ENCODE data around the gene SPATA31E1.

DNA sequence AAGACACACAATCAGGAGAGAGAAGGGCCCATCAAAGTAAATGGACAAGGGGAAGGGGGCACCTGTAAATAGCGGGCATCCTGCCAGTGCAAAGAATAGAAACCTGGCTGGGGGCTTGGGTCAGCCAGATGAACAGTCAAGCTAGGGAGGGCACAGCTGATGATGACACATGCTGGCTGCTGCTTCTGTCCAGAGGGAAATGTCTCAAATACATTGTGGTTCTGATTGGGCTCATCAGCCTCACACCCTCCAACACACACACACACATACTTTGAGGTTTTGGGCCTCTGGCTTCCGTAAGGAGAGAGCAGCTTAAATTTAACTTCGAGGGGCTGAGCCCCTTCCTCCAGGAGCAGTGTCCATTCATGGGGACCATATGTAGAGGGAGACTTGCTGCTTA is 27.6 kb upstream of the SPATA31E1 start:
- no peak for TF ChIP-seq POLR2A (IDR thresholded peaks at IDR 0.05)
- TF ChIP-seq, protein P1, sequence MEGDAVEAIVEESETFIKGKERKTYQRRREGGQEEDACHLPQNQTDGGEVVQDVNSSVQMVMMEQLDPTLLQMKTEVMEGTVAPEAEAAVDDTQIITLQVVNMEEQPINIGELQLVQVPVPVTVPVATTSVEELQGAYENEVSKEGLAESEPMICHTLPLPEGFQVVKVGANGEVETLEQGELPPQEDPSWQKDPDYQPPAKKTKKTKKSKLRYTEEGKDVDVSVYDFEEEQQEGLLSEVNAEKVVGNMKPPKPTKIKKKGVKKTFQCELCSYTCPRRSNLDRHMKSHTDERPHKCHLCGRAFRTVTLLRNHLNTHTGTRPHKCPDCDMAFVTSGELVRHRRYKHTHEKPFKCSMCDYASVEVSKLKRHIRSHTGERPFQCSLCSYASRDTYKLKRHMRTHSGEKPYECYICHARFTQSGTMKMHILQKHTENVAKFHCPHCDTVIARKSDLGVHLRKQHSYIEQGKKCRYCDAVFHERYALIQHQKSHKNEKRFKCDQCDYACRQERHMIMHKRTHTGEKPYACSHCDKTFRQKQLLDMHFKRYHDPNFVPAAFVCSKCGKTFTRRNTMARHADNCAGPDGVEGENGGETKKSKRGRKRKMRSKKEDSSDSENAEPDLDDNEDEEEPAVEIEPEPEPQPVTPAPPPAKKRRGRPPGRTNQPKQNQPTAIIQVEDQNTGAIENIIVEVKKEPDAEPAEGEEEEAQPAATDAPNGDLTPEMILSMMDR (IDR thresholded peaks at IDR 0.05), result no peak

All from right lobe of liver (tissue), 4 donors.